ENCODE data around the gene MAPK4.

The MAPK4 gene

GRCh38 chr18:50694147-50694546 is 134.3 kb downstream of the MAPK4 start:
- H3K4me3 ChIP-seq (ENCODE audit: low read depth, low read length), result no peak overlapping the region
- no peak for DNase-seq (ENCODE audit: low read depth, low spot score)
- POLR2A ChIA-PET, result no interaction called here
- CTCF ChIA-PET, result no interaction called here
- no peak for TF ChIP-seq CTCF (IDR thresholded peaks at IDR 0.05; ENCODE audit: insufficient read depth, low read length, missing control alignments)

- DNase-seq (ENCODE audit: low read depth, low spot score), result no peak
- POLR2A ChIA-PET, result no interaction called here
- no peak for TF ChIP-seq CTCF (IDR thresholded peaks at IDR 0.05; ENCODE audit: insufficient read depth, low read length, missing control alignments)
- CTCF ChIA-PET, result no interaction called here
- H3K4me3 ChIP-seq (ENCODE audit: low read depth, low read length), result no peak overlapping the region
Measured at GRCh38 chr18:50695431-50696176, 135.7 kb downstream of the MAPK4 start.

GRCh38 chr18:50696436-50696835 is 136.5 kb downstream of the MAPK4 start:
- CTCF ChIA-PET, result no interaction called here
- POLR2A ChIA-PET, result no interaction called here
- DNase-seq (ENCODE audit: low read depth, low spot score), result no peak
- no peak for TF ChIP-seq CTCF (IDR thresholded peaks at IDR 0.05; ENCODE audit: insufficient read depth, low read length, missing control alignments)
- H3K4me3 ChIP-seq (ENCODE audit: low read depth, low read length), result no peak overlapping the region

- CTCF ChIA-PET, result no interaction called here
- TF ChIP-seq CTCF (IDR thresholded peaks at IDR 0.05; ENCODE audit: insufficient read depth, low read length, missing control alignments), result no peak
- DNase-seq (ENCODE audit: low read depth, low spot score), result no peak
- no peak overlapping the region for H3K4me3 ChIP-seq (ENCODE audit: low read depth, low read length)
- POLR2A ChIA-PET, result no interaction called here
Measured at GRCh38 chr18:50696929-50697328, 137.0 kb downstream of the MAPK4 start.

GRCh38 chr18:50697509-50697908 is 137.6 kb downstream of the MAPK4 start:
- ChIA-PET CTCF (no interaction called here), POLR2A (no interaction called here)
- no peak overlapping the region for H3K4me3 ChIP-seq (ENCODE audit: low read depth, low read length)
- DNase-seq (ENCODE audit: low read depth, low spot score), result no peak
- no peak for TF ChIP-seq CTCF (IDR thresholded peaks at IDR 0.05; ENCODE audit: insufficient read depth, low read length, missing control alignments)

- ChIA-PET CTCF (no interaction called here), POLR2A (no interaction called here)
- no peak overlapping the region for H3K4me3 ChIP-seq (ENCODE audit: low read depth, low read length)
- no peak for DNase-seq (ENCODE audit: low read depth, low spot score)
- TF ChIP-seq CTCF (IDR thresholded peaks at IDR 0.05; ENCODE audit: insufficient read depth, low read length, missing control alignments), result no peak
Measured at GRCh38 chr18:50700245-50701165, 140.6 kb downstream of the MAPK4 start.
